ENCODE data around the gene ARPC5.
A peak's percentile ranks its signal among the peaks of the same experiment; 100 is the strongest.

ARPC5 gene

DNA sequence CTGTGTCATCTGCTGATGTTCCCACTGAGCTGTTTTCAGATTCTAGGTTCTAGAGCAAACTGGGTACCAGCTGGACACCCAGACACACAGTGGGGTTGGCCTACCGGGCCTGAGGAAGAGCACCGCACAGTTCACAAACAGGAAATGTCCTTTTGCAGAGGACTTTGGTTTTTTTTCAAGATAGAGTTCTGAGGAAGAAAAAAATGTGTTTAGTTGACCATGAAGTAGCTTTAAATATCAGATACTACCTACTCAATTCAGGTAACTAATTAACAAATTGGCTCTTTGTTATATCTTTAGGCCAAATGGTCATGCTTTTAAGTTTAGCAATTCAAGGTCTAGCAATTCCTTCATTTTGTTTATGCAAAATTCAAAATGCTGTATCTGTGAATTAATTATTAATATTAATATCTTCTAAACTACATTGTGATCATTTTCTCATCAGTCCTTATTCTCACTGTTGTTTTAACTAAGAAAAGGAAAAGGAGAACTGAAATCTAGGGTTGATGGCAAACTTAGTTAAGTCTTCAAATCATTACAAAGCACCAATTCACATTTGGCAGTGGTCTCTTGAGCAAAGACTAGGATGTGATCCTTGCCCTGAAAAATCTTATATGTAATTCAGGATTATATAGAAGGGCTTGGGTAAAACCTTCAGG is 28.1 kb downstream of the ARPC5 start:
- TF ChIP-seq, protein P1, sequence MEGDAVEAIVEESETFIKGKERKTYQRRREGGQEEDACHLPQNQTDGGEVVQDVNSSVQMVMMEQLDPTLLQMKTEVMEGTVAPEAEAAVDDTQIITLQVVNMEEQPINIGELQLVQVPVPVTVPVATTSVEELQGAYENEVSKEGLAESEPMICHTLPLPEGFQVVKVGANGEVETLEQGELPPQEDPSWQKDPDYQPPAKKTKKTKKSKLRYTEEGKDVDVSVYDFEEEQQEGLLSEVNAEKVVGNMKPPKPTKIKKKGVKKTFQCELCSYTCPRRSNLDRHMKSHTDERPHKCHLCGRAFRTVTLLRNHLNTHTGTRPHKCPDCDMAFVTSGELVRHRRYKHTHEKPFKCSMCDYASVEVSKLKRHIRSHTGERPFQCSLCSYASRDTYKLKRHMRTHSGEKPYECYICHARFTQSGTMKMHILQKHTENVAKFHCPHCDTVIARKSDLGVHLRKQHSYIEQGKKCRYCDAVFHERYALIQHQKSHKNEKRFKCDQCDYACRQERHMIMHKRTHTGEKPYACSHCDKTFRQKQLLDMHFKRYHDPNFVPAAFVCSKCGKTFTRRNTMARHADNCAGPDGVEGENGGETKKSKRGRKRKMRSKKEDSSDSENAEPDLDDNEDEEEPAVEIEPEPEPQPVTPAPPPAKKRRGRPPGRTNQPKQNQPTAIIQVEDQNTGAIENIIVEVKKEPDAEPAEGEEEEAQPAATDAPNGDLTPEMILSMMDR (IDR thresholded peaks at IDR 0.05; ENCODE audit: low read depth, low read length, missing control alignments) = no peak
- DNase-seq (ENCODE audit: low read depth) = no peak
- in situ Hi-C loops (cut with HindIII; ENCODE audit: low sequenced_read_pairs) = no loop called here

DNA sequence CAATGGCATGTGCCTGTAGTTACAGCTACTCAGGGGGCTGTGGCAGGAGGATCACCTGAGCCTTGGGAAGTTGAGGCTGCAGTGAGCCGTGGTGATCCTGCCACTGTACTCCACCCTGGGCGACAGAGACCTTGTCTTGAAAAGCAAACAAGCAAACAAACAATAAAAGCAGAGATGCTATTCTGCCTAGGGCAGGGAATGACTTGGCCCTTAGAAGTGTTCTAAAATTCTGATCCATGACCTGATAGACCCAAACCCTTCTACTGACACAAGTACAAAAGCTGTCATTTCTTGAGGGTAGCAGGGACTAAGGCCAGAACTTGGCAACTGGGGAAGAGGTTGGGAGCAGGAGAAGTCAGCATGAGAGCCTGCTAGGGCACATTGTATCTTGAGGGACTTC is 29.7 kb downstream of the ARPC5 start:
- H3K4me3 ChIP-seq (ENCODE audit: low read depth, low read length) = no peak overlapping the region
- no peak for DNase-seq (ENCODE audit: low read depth)
- in situ Hi-C loops (cut with HindIII; ENCODE audit: low sequenced_read_pairs) = no loop called here
- TF ChIP-seq, protein P1 (IDR thresholded peaks at IDR 0.05; ENCODE audit: low read depth, low read length, missing control alignments) = no peak

More for the DNA sequence above, 28.1 kb downstream of the ARPC5 start:
- H3K4me3 ChIP-seq (ENCODE audit: low read depth, low read length) = no peak overlapping the region

DNA sequence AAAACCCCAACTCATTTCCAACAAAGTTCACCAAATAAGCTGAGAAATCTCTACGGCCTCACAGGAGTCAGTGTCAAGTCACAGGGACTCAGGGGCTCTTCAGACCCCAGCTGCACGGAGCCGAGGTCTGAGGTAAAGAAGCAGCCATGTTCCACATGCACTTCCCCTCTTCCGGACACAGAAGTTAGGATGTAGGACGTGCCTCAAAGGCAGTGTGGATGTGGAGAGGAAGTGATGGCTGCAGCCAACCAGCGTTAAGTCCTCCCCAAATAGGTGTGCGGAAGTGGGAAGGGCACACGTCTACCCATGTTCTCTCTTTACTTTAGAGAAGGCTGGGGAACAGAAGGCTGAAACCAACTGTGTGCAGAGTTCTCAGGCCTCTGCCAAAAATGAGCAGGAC is 30.8 kb downstream of the ARPC5 start:
- H3K4me3 ChIP-seq (ENCODE audit: low read depth, low read length) = no peak overlapping the region

DNA sequence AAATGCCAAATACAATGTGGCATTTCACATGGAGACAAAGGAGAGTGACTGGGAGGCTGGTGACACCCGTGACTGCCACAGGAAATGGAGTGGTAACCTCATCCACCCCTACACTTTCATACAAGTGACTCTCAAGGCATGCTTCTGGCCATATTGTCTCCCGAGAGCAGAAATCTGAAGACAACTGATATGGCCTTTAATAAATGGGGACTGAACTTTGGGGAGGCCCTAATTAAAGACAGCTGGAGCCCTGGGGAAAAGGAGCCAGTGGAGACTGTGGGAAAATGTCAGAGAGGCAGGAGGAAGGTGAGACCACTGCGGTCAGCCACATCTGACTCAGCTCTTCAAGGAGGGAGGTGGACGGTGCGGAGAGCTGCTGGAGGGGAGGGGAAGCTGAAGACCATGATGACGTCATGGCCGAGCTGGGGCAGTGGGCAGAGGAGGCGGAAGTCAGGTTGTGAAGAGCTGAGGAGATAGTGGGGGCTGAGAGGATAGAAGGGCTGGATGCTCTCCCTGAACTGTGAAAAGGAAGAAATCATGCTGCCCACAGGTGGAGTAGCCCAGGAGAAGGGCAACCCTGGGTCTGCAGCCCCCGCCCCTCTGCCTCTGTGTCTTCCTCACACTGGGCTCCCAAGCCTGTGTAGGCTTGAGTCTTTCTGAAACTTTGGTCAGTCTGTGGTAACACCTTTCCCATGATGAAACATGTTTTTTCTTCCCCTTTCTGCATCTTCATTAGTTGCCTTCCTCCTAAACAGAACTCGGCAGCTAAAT is 31.4 kb downstream of the ARPC5 start:
- no peak overlapping the region for H3K4me3 ChIP-seq (ENCODE audit: low read depth, low read length)
- DNase-seq (ENCODE audit: low read depth) = peak; percentile 87
- TF ChIP-seq, protein P1 (IDR thresholded peaks at IDR 0.05; ENCODE audit: low read depth, low read length, missing control alignments) = no peak
- in situ Hi-C loops (cut with HindIII; ENCODE audit: low sequenced_read_pairs) = loop anchor here (5.0 kb wide), 1 partner anchor 67 kb away; no protein-coding TSS in a partner anchor

More for the DNA sequence above, 30.8 kb downstream of the ARPC5 start:
- TF ChIP-seq, protein P1 (IDR thresholded peaks at IDR 0.05; ENCODE audit: low read depth, low read length, missing control alignments) = no peak
- no peak for DNase-seq (ENCODE audit: low read depth)
- in situ Hi-C loops (cut with HindIII; ENCODE audit: low sequenced_read_pairs) = loop anchor here (5.0 kb wide), 1 partner anchor 68 kb away; no protein-coding TSS in a partner anchor

DNA sequence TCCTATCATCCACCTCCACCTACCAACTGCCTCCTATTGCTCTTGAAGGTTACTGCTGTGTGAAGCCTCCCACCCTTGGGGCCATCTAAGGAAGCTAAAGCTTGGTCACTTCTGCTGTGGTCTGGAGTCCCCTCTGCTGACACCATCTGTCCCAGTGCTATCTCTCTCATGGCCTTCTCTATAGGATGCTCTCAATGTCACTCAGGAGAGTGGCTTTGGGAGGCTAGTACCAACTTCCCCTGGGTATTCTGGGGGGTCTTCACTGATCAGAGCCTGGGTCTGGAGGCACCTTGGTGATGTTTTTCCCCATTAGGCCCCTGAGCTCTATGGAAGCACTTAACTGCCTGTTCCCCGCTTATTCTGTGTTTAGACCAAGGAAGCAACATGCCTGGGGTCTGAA is 33.1 kb downstream of the ARPC5 start:
- no peak overlapping the region for H3K4me3 ChIP-seq (ENCODE audit: low read depth, low read length)
- in situ Hi-C loops (cut with HindIII; ENCODE audit: low sequenced_read_pairs) = loop anchor here (5.0 kb wide), 1 partner anchor 65 kb away; no protein-coding TSS in a partner anchor
- no peak for DNase-seq (ENCODE audit: low read depth)
- TF ChIP-seq, protein P1 (IDR thresholded peaks at IDR 0.05; ENCODE audit: low read depth, low read length, missing control alignments) = no peak

DNA sequence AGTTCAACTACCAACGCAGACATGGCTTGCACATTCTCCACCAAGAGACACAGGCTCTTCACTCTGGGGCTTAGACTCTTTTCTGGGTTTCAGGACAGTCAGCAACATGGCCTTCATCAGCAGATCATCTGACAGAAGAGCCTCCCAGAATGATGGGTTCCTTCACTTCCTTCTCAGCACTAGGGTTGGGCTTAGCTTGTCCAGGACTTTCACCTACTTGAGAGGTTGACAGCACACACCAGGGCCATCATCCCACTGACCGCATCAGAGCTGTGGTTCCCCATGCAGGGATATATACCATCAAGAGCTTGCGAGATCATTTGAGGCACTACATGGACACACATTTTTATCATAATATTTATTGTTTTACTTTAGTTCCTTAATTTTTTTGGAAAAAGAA is 34.9 kb downstream of the ARPC5 start:
- in situ Hi-C loops (cut with HindIII; ENCODE audit: low sequenced_read_pairs) = loop anchor here (5.0 kb wide), 1 partner anchor 63 kb away; no protein-coding TSS in a partner anchor
- H3K4me3 ChIP-seq (ENCODE audit: low read depth, low read length) = no peak overlapping the region
- TF ChIP-seq, protein P1 (IDR thresholded peaks at IDR 0.05; ENCODE audit: low read depth, low read length, missing control alignments) = no peak
- no peak for DNase-seq (ENCODE audit: low read depth)

Data from astrocyte of the cerebellum (primary cell).